ENCODE measurements around the gene OR4C12.
"Not testable (repeated sequence)": the region's sequence is repeated elsewhere in the genome, so short reads cannot be mapped to it uniquely, and the experiment has no call there.

The OR4C12 gene

GRCh38 chr11:49982435-49982834 lies at the start of gene OR4C12:
OR4C12 (minus strand) TSS chr11:49982535; CDS start chr11:49982501, 34 bp downstream.
- H3K9ac ChIP-seq (ENCODE audit: low read length in 2 of 2); H3K27me3 ChIP-seq (ENCODE audit: control insufficient read depth in 1 of 2, insufficient read depth in 2 of 2, low read length in 2 of 2); H3K4me1 ChIP-seq (ENCODE audit: control insufficient read depth, insufficient read depth, low read length); H3K36me3 ChIP-seq (ENCODE audit: control insufficient read depth in 2 of 2, insufficient read depth in 2 of 2, low read length in 2 of 2); H3K4me3 ChIP-seq (ENCODE audit: low read length in 2 of 2); H3K27ac ChIP-seq (ENCODE audit: low read length); H3K9me3 ChIP-seq (ENCODE audit: control insufficient read depth in 2 of 2, low read length in 2 of 2): not testable (repeated sequence)

DNA sequence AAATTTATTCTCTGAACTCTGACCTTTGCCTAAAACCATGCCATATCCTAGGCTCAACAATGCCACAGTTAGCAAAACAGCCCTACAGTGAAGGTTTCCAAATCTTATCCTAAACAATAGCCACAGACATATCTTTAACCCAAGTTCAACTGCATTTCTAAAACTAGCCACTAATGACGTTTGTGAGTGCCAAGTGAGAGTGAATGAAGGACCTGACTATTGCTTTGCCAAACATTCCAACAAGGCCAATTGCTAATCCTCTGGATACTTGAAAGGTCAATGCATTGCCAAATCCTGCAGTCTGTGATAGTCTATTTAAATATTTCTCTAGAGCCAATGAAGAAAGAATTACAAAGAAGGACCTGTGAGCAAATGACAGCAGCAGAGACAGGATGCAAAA lies 47.9 kb upstream of the OR4C12 start:
- H3K27me3 ChIP-seq (ENCODE audit: control insufficient read depth in 1 of 2, insufficient read depth in 2 of 2, low read length in 2 of 2) = no peaks in the 10 kb centered on the region
- no peaks in the 10 kb centered on the region for H3K36me3 ChIP-seq (ENCODE audit: control insufficient read depth in 2 of 2, insufficient read depth in 2 of 2, low read length in 2 of 2)
- no peak overlapping the region for H3K27ac ChIP-seq (ENCODE audit: low read length)
- no peaks in the 10 kb centered on the region for H3K9me3 ChIP-seq (ENCODE audit: control insufficient read depth in 2 of 2, low read length in 2 of 2)
- H3K9ac ChIP-seq (ENCODE audit: low read length in 2 of 2) = no peak overlapping the region
- H3K4me3 ChIP-seq (ENCODE audit: low read length in 2 of 2) = no peak overlapping the region
- no peaks in the 10 kb centered on the region for H3K4me1 ChIP-seq (ENCODE audit: control insufficient read depth, insufficient read depth, low read length)

- no peaks in the 10 kb centered on the region for H3K27me3 ChIP-seq (ENCODE audit: control insufficient read depth in 1 of 2, insufficient read depth in 2 of 2, low read length in 2 of 2)
- no peak overlapping the region for H3K4me3 ChIP-seq (ENCODE audit: low read length in 2 of 2)
- no peak overlapping the region for H3K27ac ChIP-seq (ENCODE audit: low read length)
- H3K36me3 ChIP-seq (ENCODE audit: control insufficient read depth in 2 of 2, insufficient read depth in 2 of 2, low read length in 2 of 2) = no peaks in the 10 kb centered on the region
- no peaks in the 10 kb centered on the region for H3K4me1 ChIP-seq (ENCODE audit: control insufficient read depth, insufficient read depth, low read length)
- no peak overlapping the region for H3K9ac ChIP-seq (ENCODE audit: low read length in 2 of 2)
- H3K9me3 ChIP-seq (ENCODE audit: control insufficient read depth in 2 of 2, low read length in 2 of 2) = peaks cover 0 to 5% of the 10 kb centered on the region in 2 donors
These were observed 13.2 kb upstream of the OR4C12 start for GRCh38 chr11:49995565-49995964.

GRCh38 chr11:49973439-49973838 lies 8.9 kb downstream of the OR4C12 start:
- H3K9ac ChIP-seq (ENCODE audit: low read length in 2 of 2); H3K9me3 ChIP-seq (ENCODE audit: control insufficient read depth in 2 of 2, low read length in 2 of 2); H3K4me1 ChIP-seq (ENCODE audit: control insufficient read depth, insufficient read depth, low read length); H3K27ac ChIP-seq (ENCODE audit: low read length); H3K4me3 ChIP-seq (ENCODE audit: low read length in 2 of 2); H3K36me3 ChIP-seq (ENCODE audit: control insufficient read depth in 2 of 2, insufficient read depth in 2 of 2, low read length in 2 of 2); H3K27me3 ChIP-seq (ENCODE audit: control insufficient read depth in 1 of 2, insufficient read depth in 2 of 2, low read length in 2 of 2): not testable (repeated sequence)

- no peaks in the 10 kb centered on the region for H3K36me3 ChIP-seq (ENCODE audit: control insufficient read depth in 2 of 2, insufficient read depth in 2 of 2, low read length in 2 of 2)
- H3K4me1 ChIP-seq (ENCODE audit: control insufficient read depth, insufficient read depth, low read length) = no peaks in the 10 kb centered on the region
- no peaks in the 10 kb centered on the region for H3K27me3 ChIP-seq (ENCODE audit: control insufficient read depth in 1 of 2, insufficient read depth in 2 of 2, low read length in 2 of 2)
- no peak within 1 kb of the TSS for H3K27ac ChIP-seq (ENCODE audit: low read length)
- no peaks in the 10 kb centered on the region for H3K9me3 ChIP-seq (ENCODE audit: control insufficient read depth in 2 of 2, low read length in 2 of 2)
- H3K9ac ChIP-seq (ENCODE audit: low read length in 2 of 2) = no peak within 1 kb of the TSS
- H3K4me3 ChIP-seq (ENCODE audit: low read length in 2 of 2) = no peak within 1 kb of the TSS
These were observed 30.2 kb downstream of the OR4C12 start, which contains the start of gene OR4C13 for GRCh38 chr11:49952091-49952490. OR4C13 (plus strand) TSS chr11:49952391; CDS start chr11:49952423, 32 bp downstream.

DNA sequence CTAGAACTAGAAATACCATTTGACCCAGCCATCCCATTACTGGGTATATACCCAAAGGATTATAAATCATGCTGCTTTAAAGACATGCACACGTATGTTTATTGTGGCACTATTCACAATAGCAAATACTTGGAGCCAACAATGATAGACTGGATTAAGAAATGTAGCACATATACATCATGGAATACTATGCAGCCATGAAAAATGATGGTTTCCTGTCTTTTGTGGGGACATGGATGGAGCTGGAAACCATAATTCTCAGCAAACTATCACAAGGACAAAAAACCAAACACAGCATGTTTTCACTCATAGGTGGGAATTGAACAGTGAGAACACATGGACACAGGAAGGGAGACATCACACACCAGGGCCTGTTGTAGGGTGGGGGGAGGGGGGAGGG lies 33.6 kb downstream of the OR4C12 start:
- H3K9me3 ChIP-seq (ENCODE audit: control insufficient read depth in 2 of 2, low read length in 2 of 2); H3K36me3 ChIP-seq (ENCODE audit: control insufficient read depth in 2 of 2, insufficient read depth in 2 of 2, low read length in 2 of 2); H3K4me3 ChIP-seq (ENCODE audit: low read length in 2 of 2); H3K27me3 ChIP-seq (ENCODE audit: control insufficient read depth in 1 of 2, insufficient read depth in 2 of 2, low read length in 2 of 2); H3K27ac ChIP-seq (ENCODE audit: low read length); H3K9ac ChIP-seq (ENCODE audit: low read length in 2 of 2); H3K4me1 ChIP-seq (ENCODE audit: control insufficient read depth, insufficient read depth, low read length): not testable (repeated sequence)

Measured in stomach smooth muscle (tissue), 2 donors.